HK-2 (cell line): Measurements from ENCODE around the gene ACACA.

ENCODE experiments used
- DNase-seq: peaks from one replicate; pipeline ENCODE4 v3.0.0-alpha.2; 2018; ENCODE audit not compliant: unreplicated experiment

Gene ACACA

DNA sequence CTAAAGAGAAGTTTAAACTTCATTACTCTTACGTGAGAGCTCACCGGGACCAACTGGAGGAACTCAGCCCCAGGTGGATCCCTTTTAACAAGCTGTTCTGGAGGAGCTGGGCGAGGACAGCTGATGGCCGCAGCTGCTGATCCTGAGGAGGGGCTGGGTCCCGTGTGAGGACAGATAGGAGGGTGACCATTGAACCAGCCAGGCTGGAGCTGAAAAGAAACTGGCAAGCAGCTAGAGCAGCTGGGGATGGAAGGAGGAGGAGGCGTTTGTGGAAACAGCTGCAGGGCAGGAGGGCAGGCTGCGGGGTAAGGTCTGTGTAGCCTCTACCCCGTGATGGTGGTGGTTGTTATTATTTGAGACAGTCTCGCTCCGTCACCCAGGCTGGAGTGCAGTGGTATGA is 338.4 kb downstream of the ACACA start:
- no peak for DNase-seq

- peak; percentile 52 for DNase-seq
Observed at GRCh38 chr17:37067555-37068111, 339.0 kb downstream of the ACACA start.

DNA sequence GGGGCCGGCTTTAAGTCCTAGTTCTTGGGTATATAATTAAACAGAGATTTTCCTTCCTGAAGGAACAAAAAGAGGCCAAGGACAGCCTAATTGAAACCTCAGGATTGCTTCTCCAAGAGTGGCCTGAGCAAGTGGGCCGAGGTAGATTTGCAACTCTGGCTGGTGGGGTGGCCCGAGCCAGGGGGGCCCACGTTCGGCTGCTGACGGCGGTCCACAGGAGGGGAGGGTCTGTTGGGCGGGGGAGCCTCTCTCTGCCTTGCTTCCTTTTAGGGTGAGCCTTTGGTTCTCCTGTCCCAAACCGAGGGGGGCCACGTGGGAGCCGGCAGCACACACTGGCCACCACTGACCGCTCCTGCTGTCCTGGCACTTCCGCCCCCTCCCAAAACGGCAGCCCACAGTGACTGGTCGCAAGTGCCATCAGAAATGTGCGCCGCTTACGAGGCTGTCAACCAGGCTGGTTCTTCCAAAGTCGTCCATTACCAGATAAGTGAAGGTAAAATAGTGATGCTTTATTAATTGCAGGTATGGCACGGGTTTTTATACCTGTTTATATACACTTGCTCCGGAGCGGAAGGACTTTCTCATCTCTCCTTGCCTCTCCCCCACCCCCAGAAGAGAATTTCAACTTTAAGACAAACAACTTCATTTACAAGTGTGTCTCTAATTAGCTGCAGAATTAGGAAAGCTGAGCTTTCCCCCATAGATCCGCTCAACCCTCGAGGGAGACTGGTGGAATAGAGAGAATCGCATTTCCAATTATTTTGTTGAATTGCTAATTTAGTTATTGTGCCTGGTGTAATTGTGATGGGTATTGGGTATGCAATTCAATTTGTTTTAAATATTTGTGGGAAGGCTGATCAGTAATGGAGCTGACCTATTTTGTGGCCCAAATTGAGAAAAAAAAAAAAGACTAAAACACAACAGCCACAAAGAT is 340.0 kb downstream of the ACACA start:
- no peak for DNase-seq

DNA sequence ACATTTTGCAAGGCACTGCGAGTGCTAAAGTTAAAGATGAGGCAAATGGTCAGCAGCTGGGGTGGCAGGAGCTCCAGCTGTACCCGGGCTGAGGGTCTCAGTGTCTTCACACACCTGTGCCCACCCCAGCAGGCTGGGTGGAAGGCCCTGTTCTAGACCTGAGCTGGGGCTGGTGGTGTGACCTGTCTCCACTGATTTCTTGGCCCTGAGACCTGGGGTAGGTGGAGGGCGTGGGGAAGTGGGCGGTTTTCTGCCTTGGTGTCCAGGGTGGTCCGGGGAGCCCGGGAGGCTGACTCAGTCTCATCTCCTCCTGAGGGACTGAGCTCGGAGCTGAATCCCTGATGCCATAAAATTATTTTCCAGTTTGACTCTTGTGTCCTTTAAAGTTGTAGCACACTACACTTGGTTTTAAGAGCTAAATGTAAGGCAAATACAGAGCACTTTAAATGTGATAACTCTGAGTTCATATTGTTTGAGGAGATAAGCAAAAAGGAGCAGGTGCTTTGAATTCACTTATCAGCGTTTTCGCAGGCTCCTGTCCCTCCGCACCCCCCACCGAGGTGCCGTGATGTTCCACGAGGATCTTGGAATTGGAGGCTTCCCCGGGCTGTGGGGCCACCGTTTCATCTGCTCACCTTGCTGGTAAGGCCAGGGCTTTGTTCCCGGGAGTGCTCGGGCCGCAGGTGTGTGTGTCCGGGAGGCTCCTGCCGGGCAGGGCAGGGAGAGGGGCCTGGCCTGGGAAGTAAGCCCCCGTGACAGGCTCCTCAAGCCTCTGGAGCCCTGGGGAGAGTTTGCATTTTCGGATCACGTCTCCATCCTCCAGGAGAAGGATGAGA is 340.9 kb downstream of the ACACA start:
- no peak for DNase-seq

DNA sequence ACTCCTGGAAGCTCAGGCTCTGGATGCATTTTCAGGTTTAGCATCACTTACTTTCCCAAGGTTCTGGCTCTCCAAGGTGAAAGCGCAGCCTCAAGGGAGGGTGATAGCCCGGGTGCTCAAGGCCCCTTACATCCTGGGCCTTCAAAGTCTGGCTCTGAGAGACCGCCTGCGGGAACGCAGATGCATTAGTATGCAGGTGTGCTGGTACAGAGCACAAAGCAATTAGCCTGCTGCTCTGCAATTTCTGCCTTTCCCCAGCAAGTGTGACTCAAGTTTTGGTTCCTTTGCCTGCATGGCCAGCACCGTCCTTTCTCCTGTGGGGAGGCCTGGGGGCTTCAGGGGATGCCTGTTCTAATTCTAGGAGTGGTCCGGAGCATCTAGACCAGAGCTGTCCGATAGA is 341.7 kb downstream of the ACACA start:
- DNase-seq: no peak

GRCh38 chr17:37064206-37064605 is 342.4 kb downstream of the ACACA start:
- DNase-seq: no peak

GRCh38 chr17:37062021-37062420 is 344.6 kb downstream of the ACACA start:
- DNase-seq: no peak

DNA sequence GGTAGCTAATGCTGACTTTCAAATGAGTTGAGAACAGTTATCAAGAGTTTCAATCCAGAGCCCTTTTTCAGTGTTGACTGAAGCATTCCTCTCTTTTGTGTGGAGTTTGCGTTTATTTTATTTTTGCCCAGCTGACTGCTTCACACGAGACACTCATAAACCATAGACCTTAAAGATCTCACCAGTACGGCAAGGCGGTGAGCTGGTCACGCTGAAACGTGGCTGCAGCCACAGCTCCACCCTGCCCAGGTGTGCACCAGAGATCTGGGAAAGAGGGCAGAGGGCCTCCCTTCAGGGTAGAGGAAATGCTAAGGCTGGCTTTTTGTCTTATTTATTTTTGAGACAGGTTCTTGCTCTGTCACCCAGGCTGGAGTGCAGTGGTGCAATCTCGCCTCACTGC is 345.7 kb downstream of the ACACA start:
- DNase-seq: no peak

- no peak for DNase-seq
Observed at GRCh38 chr17:37060094-37060493, 346.5 kb downstream of the ACACA start.

GRCh38 chr17:37059493-37059892 is 347.1 kb downstream of the ACACA start:
- no peak for DNase-seq

- DNase-seq: no peak
Observed at GRCh38 chr17:37056622-37057021, 350.0 kb downstream of the ACACA start.

- DNase-seq: no peak
Observed at GRCh38 chr17:37054894-37055293, 351.7 kb downstream of the ACACA start.

DNA sequence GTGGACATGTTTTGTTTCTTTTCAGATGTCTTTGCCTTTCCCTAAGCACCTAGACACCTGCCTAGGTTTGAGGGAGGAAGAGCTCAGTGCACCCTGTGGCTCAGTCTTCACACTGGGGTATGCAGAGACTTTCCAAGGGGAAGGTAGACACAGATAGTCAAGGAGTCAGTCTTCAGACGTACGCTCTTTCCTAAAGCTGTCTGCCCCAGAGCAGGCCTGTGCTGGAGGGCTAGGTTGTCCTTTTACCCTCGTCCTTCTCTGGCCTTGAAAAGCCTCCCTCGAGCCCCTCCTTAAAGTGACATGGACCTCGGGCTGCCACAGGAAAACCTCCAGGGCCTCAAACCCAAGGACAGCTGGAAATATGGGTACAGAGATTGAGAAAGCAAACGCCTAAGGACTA is 354.2 kb downstream of the ACACA start:
- DNase-seq: no peak

DNA sequence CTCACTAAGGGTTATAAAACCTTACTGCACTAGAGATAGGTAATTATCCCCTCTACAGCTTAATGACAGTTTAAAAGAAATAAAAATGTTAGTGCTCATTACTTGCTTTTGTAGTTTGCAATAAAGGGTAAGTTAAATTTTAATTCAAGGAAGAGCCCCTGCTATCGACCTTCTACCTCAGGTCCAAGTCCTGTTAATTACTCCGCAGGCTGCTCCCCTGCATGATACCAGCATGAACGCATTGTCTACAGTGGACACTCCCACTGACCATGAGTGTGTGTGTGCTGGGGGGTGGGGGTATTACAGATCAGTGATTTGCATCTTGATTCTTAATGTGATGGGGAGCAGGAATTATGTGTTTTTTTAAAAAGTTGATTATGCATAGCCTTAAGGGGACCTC is 354.8 kb downstream of the ACACA start:
- DNase-seq: no peak

GRCh38 chr17:37051381-37051780 is 355.3 kb downstream of the ACACA start:
- no peak for DNase-seq

GRCh38 chr17:37050920-37051319 is 355.7 kb downstream of the ACACA start:
- no peak for DNase-seq

DNA sequence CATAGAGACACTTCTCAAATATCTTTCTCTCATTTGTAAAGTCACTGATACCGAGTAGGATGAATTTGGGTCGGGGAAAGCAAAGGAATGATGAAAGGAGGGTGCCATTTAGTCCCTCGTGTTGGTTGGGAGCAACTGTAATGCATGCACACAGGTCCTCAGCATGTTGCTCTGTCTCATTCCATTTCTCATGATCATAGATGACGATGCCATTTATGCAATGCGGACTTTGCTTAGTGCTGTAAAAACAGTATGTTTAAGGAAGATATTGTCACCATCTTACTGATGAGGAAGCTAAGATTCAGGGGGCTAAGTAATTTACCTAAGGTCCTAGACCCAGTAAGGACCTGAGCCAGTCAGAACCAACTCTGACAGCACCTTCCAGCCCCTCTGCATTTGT is 357.8 kb downstream of the ACACA start:
- no peak for DNase-seq

DNA sequence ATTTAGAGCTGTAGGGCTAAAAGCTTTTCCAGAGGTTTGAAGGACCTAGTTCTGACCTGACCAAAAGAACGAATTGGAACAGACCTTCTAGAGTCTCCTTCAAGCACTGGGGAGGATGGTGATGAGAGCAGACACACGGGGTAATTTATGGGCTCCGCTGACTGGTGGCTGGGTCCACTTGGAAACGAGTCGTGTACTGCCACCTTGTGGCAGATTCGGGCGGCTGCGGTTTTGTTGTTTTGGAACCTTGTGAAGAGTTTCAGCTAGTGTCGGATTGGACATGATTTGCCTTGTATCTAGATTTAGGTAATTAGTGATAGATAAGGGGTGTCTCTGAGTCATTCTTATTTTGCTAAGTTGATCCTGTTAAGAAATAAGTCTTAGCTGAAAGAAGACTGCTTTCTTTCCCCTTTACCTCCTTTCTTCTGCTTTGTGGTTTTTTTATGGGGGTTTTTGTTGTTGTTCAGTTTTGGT is 359.0 kb downstream of the ACACA start:
- DNase-seq: peak; percentile 83

DNA sequence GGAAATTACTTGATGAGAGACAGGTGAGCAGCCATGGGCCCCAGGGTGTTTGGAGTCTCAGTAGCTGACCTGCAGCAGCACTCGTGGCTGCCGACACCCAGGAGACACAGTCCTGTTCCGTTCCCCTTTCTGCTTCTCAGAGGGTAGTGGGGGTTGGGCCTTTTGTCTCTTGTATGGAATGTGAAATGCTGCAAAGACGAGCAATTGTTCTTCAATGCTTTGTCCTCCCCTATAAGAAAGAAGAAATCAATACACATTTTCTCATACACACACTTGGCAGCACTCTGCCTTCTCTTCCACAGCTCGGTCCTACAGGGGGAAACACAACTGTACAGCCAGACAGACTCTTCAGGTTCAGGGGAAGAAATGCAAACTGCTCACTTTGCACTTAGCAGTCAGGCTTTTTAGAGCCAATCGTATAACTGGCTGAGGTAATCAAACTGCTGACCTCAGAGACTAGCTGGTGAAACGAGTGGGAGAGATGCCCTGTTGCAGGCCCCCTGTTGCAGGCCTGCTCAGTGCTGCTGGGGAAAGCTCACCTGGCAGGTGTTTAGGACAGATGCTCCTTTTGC is 361.2 kb downstream of the ACACA start:
- DNase-seq: no peak

- DNase-seq: no peak
Observed at GRCh38 chr17:37043201-37043600, 363.4 kb downstream of the ACACA start.

GRCh38 chr17:37041932-37042331 is 364.7 kb downstream of the ACACA start:
- DNase-seq: no peak

DNA sequence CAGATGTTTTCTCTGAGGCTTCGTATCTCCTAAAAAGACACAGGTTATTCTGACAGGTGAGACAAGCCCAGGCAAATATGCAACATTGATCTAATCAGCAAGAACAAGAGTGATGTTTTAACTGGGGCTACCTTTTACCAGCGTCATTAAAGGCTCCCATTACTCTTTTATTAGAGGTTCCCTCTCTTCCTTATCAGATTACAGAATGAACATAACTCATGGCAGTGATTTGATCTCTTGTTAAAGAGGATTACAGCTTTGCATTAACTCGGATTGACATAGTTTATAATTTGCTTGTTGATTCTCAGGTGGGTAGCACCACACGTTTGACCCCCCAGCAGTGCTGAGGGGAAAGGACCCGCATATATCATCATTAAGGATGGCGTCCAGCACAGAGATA is 367.4 kb downstream of the ACACA start:
- DNase-seq: no peak
